Measurements from ENCODE around the gene ULK1.

GRCh38 chr12:131915823-131916222 lies 21.4 kb downstream of the ULK1 start:
- no peak for TF ChIP-seq CTCF (IDR thresholded peaks at IDR 0.05)
- TF ChIP-seq POLR2A (IDR thresholded peaks at IDR 0.05), result no peak

Measured in adrenal gland (tissue), 5 donors.